ENCODE data around the gene SLC39A5.

DNA sequence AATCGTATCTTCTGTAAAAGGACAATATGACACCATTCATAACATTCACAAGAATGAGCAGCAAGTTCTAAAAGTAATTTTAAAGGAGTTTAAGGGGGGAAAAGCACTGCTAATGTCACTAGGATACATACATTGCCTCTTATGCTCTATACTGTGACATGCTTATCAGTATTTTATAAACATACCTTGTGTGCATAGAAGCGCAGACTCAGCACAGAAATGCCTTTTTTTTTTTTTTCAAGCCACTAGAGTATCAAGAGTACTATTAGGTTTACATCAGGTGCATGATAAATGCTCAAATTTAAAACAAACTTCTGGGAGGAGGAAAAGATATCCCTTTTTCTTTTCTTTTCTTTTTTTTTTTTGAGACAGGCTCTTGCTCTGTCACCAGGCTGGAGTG is 27.0 kb upstream of the SLC39A5 start:
- TF ChIP-seq, protein P1, sequence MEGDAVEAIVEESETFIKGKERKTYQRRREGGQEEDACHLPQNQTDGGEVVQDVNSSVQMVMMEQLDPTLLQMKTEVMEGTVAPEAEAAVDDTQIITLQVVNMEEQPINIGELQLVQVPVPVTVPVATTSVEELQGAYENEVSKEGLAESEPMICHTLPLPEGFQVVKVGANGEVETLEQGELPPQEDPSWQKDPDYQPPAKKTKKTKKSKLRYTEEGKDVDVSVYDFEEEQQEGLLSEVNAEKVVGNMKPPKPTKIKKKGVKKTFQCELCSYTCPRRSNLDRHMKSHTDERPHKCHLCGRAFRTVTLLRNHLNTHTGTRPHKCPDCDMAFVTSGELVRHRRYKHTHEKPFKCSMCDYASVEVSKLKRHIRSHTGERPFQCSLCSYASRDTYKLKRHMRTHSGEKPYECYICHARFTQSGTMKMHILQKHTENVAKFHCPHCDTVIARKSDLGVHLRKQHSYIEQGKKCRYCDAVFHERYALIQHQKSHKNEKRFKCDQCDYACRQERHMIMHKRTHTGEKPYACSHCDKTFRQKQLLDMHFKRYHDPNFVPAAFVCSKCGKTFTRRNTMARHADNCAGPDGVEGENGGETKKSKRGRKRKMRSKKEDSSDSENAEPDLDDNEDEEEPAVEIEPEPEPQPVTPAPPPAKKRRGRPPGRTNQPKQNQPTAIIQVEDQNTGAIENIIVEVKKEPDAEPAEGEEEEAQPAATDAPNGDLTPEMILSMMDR (IDR thresholded peaks at IDR 0.05), result no peak
- no peak for TF ChIP-seq POLR2A (IDR thresholded peaks at IDR 0.05)

Measured in uterus (tissue), 2 donors.